H9 (cell line): ENCODE data around the gene GRIN3B. TPM values are rescaled to one million over a fixed set of nuclear protein-coding genes. Genes with fewer than 3 reads are reported as not detected.
A peak's percentile ranks its signal among the peaks of the same experiment; 100 is the strongest.

Experiments
- DNase-seq: peaks from one replicate; pipeline ENCODE4 v3.0.0-alpha.2; 2017
- H2AFZ ChIP-seq: one replicate; pipeline ENCODE4 v1.6.1; 2013; ENCODE audit warnings: mild to moderate bottlenecking, low read length, control low read depth, moderate library complexity
- H2AK5ac ChIP-seq: 2 replicates; pipeline ENCODE4 v1.6.1; 2013; ENCODE audit warnings: low read length, control low read depth, mixed read lengths; ENCODE audit not compliant: insufficient read length
- H2BK120ac ChIP-seq: one replicate; pipeline ENCODE4 v1.6.1; 2013; ENCODE audit warnings: low read depth, mild to moderate bottlenecking, low read length, control low read depth, inconsistent platforms; ENCODE audit not compliant: poor library complexity, severe bottlenecking
- H2BK12ac ChIP-seq: 2 replicates; pipeline ENCODE4 v1.6.1; 2013; ENCODE audit warnings: low read length, control low read depth, mixed read lengths, low read depth; ENCODE audit not compliant: insufficient read length
- H2BK15ac ChIP-seq: 2 replicates; pipeline ENCODE4 v1.6.1; 2013; ENCODE audit warnings: low read depth, low read length, control low read depth
- H2BK20ac ChIP-seq: one replicate; pipeline ENCODE4 v1.6.1; 2013; ENCODE audit warnings: low read depth, mild to moderate bottlenecking, low read length, control low read depth, inconsistent platforms; ENCODE audit not compliant: poor library complexity, severe bottlenecking
- H2BK5ac ChIP-seq: 2 replicates; pipeline ENCODE4 v1.6.1; 2013; ENCODE audit warnings: low read length, control low read depth, mixed read lengths; ENCODE audit not compliant: insufficient read length
- H3K14ac ChIP-seq: 2 replicates; pipeline ENCODE4 v1.6.1; 2013; ENCODE audit warnings: low read length, control low read depth; ENCODE audit not compliant: insufficient read depth
- H3K18ac ChIP-seq: 2 replicates; pipeline ENCODE4 v1.6.1; 2013; ENCODE audit warnings: low read depth, mild to moderate bottlenecking, mixed read lengths, low read length, control low read depth; ENCODE audit not compliant: insufficient read length
- H3K23ac ChIP-seq: 2 replicates; pipeline ENCODE4 v1.6.1; 2013; ENCODE audit warnings: low read length, control low read depth, mixed read lengths, low read depth; ENCODE audit not compliant: insufficient read length
- H3K23me2 ChIP-seq: 2 replicates; pipeline ENCODE4 v1.6.1; 2013; ENCODE audit warnings: low read depth, mild to moderate bottlenecking, mixed read lengths, low read length, control low read depth; ENCODE audit not compliant: insufficient read length, poor library complexity, severe bottlenecking
- H3K27ac ChIP-seq: 2 replicates; pipeline ENCODE4 v1.5.1; 2013; ENCODE audit warnings: low read length, control low read depth, mixed read lengths, low read depth; ENCODE audit not compliant: insufficient read length
- H3K27me3 ChIP-seq: 2 replicates; pipeline ENCODE4 v1.6.1; 2013; ENCODE audit warnings: low read length, control low read depth, inconsistent platforms; ENCODE audit not compliant: insufficient read depth
- H3K4ac ChIP-seq: 2 replicates; pipeline ENCODE4 v1.6.1; 2013; ENCODE audit warnings: low read depth, mild to moderate bottlenecking, control low read depth, inconsistent platforms, low read length, moderate library complexity
- H3K4me1 ChIP-seq: 2 replicates; pipeline ENCODE4 v1.6.1; 2013; ENCODE audit warnings: low read length, control low read depth, inconsistent platforms; ENCODE audit not compliant: insufficient read depth
- H3K4me2 ChIP-seq: 2 replicates; pipeline ENCODE4 v1.6.1; 2013; ENCODE audit warnings: low read length, control low read depth, mixed read lengths; ENCODE audit not compliant: insufficient read length, insufficient read depth
- H3K56ac ChIP-seq: 2 replicates; pipeline ENCODE4 v1.6.1; 2013; ENCODE audit warnings: low read depth, mild to moderate bottlenecking, mixed read lengths, low read length, control low read depth; ENCODE audit not compliant: insufficient read length
- H3K79me1 ChIP-seq: 2 replicates; pipeline ENCODE4 v1.6.1; 2013; ENCODE audit warnings: low read depth, mild to moderate bottlenecking, moderate library complexity, low read length, control low read depth, inconsistent platforms; ENCODE audit not compliant: insufficient read depth, poor library complexity, severe bottlenecking
- H3K79me2 ChIP-seq: 2 replicates; pipeline ENCODE4 v1.6.1; 2013; ENCODE audit warnings: low read length, control low read depth, inconsistent platforms; ENCODE audit not compliant: insufficient read depth
- H3K9ac ChIP-seq: 2 replicates; pipeline ENCODE4 v1.6.1; 2013; ENCODE audit warnings: low read length, control low read depth, mixed read lengths; ENCODE audit not compliant: insufficient read length; ENCODE audit errors: extremely low read depth
- H3K9me3 ChIP-seq: one replicate; pipeline ENCODE4 v1.6.1; 2013; ENCODE audit warnings: low read depth, low read length, inconsistent platforms; ENCODE audit not compliant: control insufficient read depth
- H3T11ph ChIP-seq: one replicate; pipeline ENCODE4 v1.6.1; 2013; ENCODE audit warnings: mild to moderate bottlenecking, low read length, control low read depth, inconsistent platforms
- H4K20me1 ChIP-seq: one replicate; pipeline ENCODE4 v1.6.1; 2013; ENCODE audit not compliant: control insufficient read depth, insufficient read length, insufficient read depth
- H4K5ac ChIP-seq: 2 replicates; pipeline ENCODE4 v1.6.1; 2013; ENCODE audit warnings: low read depth, mild to moderate bottlenecking, mixed read lengths, low read length, control low read depth; ENCODE audit not compliant: insufficient read length
- H4K8ac ChIP-seq: replicated peaks from 2 replicates; pipeline ENCODE4 v1.6.1; 2013; ENCODE audit warnings: low read length, control low read depth, mixed read lengths, low read depth; ENCODE audit not compliant: insufficient read length
- H4K91ac ChIP-seq: 2 replicates; pipeline ENCODE4 v1.6.1; 2013; ENCODE audit warnings: low read depth, mild to moderate bottlenecking, moderate library complexity, mixed read lengths, low read length, control low read depth; ENCODE audit not compliant: insufficient read length
- H3K27ac Mint-ChIP-seq, 3 experiments: 2 replicates in 2 of 3; 3 replicates in 1 of 3; pipeline ENCODE4 v1.8.0; 2020 to 2021; ENCODE audit warnings: mixed read lengths in 3 of 3, mild to moderate bottlenecking in 1 of 3, moderate library complexity in 1 of 3
- H3K27me3 Mint-ChIP-seq: 2 replicates; pipeline ENCODE4 v1.8.0; 2021; ENCODE audit warnings: low read depth, mild to moderate bottlenecking, moderate library complexity, mixed read lengths
- H3K36me3 Mint-ChIP-seq, 3 experiments: 2 replicates in 2 of 3; 3 replicates in 1 of 3; pipeline ENCODE4 v1.8.0; 2020 to 2021; ENCODE audit warnings: low read depth in 3 of 3, mixed read lengths in 3 of 3; ENCODE audit not compliant: insufficient read depth in 1 of 3
- H3K4me1 Mint-ChIP-seq, 2 experiments: 2 replicates each; pipeline ENCODE4 v1.8.0; 2020; ENCODE audit warnings: mixed read lengths in 2 of 2
- H3K4me3 Mint-ChIP-seq, 2 experiments: 2 replicates in 1 of 2; 3 replicates in 1 of 2; pipeline ENCODE4 v1.8.0; 2020 to 2021; ENCODE audit warnings: mild to moderate bottlenecking in 2 of 2, mixed read lengths in 2 of 2, moderate library complexity in 1 of 2
- H3K9me3 Mint-ChIP-seq, 2 experiments: 2 replicates in 1 of 2; 3 replicates in 1 of 2; pipeline ENCODE4 v1.8.0; 2020; ENCODE audit warnings: mild to moderate bottlenecking in 2 of 2, mixed read lengths in 2 of 2, moderate library complexity in 1 of 2
- WGBS: extraction: QIAGEN DNeasy Blood & Tissue Kit; methylation state at CpG from one replicate; pipeline ENCODE4 v1.1.7; 2013; ENCODE audit warnings: missing lambda C conversion rate, low lambda C conversion rate, mixed read lengths; ENCODE audit not compliant: insufficient read length; ENCODE audit errors: extremely low coverage; 5-methylcytosine and 5-hydroxymethylcytosine counted together
- total RNA-seq: library from RNA; stranded (reverse); gene quantifications from 2 replicates; pipeline ENCODE4 v1.2.1, GENCODE V29; 2021
- TF ChIP-seq, protein P1 (sequence below): fragments of 200-600 bp; sonication (generic); conservative IDR thresholded peaks from 3 replicates; pipeline ENCODE4 v1.8.0; 2021; ENCODE audit warnings: antibody characterized with exemption, mild to moderate bottlenecking

GRIN3B gene
- total RNA-seq, 1 experiment from 2014 or later = 1.0 TPM

GRCh38 chr19:961866-962620 is 38.2 kb upstream of the GRIN3B start:
- Histone ChIP-seq H3K18ac (no peak overlapping the region), H3K9ac (no peak overlapping the region), H4K20me1 (no peaks in the 10 kb centered on the region), H2BK15ac (no peak overlapping the region), H3K56ac (no peak overlapping the region), H4K8ac (no peak overlapping the region), H3K79me2 (no peaks in the 10 kb centered on the region), H3K14ac (no peak overlapping the region), H3K79me1 (no peaks in the 10 kb centered on the region), H3K9me3 (no peaks in the 10 kb centered on the region), H2BK5ac (no peak overlapping the region), H4K91ac (no peak overlapping the region), H3K27me3 (no peaks in the 10 kb centered on the region), H3K23ac (no peak overlapping the region), H2BK120ac (no peak overlapping the region), H4K5ac (no peak overlapping the region), H2BK20ac (no peak overlapping the region), H2BK12ac (no peak overlapping the region), H3K4ac (no peak overlapping the region), H2AK5ac (no peak overlapping the region), H2AFZ (no peak overlapping the region), H3K27ac (no peak overlapping the region), H3K4me1 (no peaks in the 10 kb centered on the region), H3K4me2 (no peak overlapping the region), H3K23me2 (no peaks in the 10 kb centered on the region), H3T11ph (no peak overlapping the region)
- no peak for DNase-seq
- H3K27ac Mint-ChIP-seq = peak overlapping the region in 2 of 3 experiments; percentile 25 to 40; a peak in 2 of 7 replicates
- no peak overlapping the region; a peak in 1 of 5 replicates for H3K4me3 Mint-ChIP-seq
- TF ChIP-seq, protein P1, sequence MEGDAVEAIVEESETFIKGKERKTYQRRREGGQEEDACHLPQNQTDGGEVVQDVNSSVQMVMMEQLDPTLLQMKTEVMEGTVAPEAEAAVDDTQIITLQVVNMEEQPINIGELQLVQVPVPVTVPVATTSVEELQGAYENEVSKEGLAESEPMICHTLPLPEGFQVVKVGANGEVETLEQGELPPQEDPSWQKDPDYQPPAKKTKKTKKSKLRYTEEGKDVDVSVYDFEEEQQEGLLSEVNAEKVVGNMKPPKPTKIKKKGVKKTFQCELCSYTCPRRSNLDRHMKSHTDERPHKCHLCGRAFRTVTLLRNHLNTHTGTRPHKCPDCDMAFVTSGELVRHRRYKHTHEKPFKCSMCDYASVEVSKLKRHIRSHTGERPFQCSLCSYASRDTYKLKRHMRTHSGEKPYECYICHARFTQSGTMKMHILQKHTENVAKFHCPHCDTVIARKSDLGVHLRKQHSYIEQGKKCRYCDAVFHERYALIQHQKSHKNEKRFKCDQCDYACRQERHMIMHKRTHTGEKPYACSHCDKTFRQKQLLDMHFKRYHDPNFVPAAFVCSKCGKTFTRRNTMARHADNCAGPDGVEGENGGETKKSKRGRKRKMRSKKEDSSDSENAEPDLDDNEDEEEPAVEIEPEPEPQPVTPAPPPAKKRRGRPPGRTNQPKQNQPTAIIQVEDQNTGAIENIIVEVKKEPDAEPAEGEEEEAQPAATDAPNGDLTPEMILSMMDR = no peak
- H3K9me3 Mint-ChIP-seq = peaks cover 2 to 4% of the 10 kb centered on the region in 2 experiments; a peak in 3 of 5 replicates
- H3K27me3 Mint-ChIP-seq = no peaks in the 10 kb centered on the region
- WGBS = no CpG with 5 or more reads among the region's 14 CpGs
- H3K4me1 Mint-ChIP-seq = peaks cover 4 to 31% of the 10 kb centered on the region in 2 experiments
- peaks cover 28 to 58% (median 47%) of the 10 kb centered on the region in 3 experiments for H3K36me3 Mint-ChIP-seq
